Epithelial cell of proximal tubule (primary cell): ENCODE results near the gene BEND4. TPM values are rescaled to one million over a fixed set of nuclear protein-coding genes. Genes with fewer than 3 reads are reported as not detected.

Experiments used
- DNase-seq: peaks from one replicate; pipeline ENCODE4 v3.0.0-alpha.2; 2011; ENCODE audit warnings: low read depth
- H3K4me3 ChIP-seq: 2 replicates; pipeline ENCODE4 v1.5.1; 2011; ENCODE audit warnings: low read depth, mild to moderate bottlenecking, low read length
- total RNA-seq: library from RNA; depleted of rRNA; stranded (reverse); fragments of >200 nt; gene quantifications from 2 replicates; pipeline ENCODE4 v1.2.3, GENCODE V29; 2015
- TF ChIP-seq, protein P1 (sequence below): conservative IDR thresholded peaks from 2 replicates; pipeline ENCODE4 v1.5.1; 2012; ENCODE audit warnings: low read depth, mild to moderate bottlenecking, low read length

Gene BEND4
- total RNA-seq, 1 donor from 2014 or later, result 0.06 TPM

DNA sequence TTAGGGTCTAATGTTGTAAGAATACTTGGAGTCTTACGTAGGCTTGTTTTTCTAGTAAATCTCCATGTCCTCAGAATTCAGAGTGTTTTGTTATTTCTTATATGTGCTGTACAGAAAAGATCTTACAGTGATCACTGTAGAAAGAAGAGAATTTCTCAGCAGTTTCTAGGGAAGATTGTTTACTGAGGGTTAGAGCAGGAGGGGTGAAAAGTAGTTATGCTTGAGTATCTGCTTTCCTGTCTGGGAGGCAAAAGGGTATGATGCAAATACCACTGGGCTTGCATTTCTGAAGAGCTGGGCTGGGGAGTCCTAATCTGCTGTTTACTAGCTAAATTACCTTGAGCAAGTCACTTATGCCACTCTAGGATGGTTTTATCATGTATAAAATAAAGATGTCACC lies 78.2 kb downstream of the BEND4 start:
- no peak overlapping the region for H3K4me3 ChIP-seq
- DNase-seq, result no peak
- TF ChIP-seq, protein P1, sequence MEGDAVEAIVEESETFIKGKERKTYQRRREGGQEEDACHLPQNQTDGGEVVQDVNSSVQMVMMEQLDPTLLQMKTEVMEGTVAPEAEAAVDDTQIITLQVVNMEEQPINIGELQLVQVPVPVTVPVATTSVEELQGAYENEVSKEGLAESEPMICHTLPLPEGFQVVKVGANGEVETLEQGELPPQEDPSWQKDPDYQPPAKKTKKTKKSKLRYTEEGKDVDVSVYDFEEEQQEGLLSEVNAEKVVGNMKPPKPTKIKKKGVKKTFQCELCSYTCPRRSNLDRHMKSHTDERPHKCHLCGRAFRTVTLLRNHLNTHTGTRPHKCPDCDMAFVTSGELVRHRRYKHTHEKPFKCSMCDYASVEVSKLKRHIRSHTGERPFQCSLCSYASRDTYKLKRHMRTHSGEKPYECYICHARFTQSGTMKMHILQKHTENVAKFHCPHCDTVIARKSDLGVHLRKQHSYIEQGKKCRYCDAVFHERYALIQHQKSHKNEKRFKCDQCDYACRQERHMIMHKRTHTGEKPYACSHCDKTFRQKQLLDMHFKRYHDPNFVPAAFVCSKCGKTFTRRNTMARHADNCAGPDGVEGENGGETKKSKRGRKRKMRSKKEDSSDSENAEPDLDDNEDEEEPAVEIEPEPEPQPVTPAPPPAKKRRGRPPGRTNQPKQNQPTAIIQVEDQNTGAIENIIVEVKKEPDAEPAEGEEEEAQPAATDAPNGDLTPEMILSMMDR, result no peak

DNA sequence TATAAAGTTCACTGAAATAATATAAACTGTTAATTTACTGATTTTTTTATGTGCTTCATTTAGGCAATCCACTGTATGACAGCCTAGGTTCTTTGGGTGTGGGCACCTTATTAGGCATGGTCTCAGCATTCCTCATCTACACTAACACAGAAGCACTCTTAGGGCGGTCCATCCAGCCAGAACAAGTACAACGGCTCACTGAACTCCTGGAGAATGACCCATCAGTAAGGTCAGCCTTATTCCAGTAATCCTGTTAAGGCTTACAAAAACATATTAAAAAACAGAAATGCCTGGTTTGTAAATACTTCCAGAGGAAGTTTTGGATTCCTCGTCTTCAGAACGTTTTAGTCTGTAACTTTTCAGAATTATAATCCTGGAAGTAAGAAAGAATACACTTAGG lies 82.0 kb downstream of the BEND4 start:
- TF ChIP-seq, protein P1, result no peak
- peak; percentile 43 for DNase-seq
- no peak overlapping the region for H3K4me3 ChIP-seq

DNA sequence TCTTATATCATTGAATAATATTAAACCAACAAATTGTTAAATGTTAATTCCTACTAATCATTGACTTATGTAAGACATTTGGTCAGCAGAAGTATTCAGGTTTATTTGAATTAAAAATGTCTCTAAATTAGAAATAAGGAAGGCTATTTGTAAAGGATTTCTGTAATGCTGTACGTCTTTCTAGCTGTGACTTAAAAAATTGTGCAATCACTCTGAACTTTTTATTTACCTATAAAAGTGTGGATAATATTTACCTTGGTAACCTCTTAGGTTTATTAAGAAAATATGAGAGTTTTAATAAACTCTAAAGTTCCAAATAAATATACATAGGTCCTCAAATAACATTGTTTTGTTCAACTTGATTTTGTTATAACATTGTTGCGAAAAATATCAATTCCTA lies 85.2 kb downstream of the BEND4 start:
- TF ChIP-seq, protein P1, result no peak
- DNase-seq, result no peak
- H3K4me3 ChIP-seq, result no peak overlapping the region

DNA sequence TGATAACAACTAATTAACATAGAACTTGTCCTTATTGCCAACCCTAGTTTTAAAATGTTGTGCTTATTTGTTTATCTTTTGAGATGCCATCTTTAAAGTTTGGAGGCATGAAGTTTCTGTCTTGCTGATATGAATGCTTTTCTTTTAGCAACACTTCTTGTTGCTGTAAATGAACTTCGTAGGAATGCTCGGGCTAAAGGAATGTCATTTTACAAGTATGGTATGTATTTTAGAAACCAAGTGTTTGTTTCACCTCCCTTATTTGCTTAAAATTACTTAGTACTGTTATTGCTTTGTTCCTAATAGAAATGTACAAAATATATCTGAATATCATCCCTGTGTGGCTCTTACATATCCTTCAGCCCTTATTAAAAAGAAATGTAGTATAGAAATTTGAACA lies 86.1 kb downstream of the BEND4 start:
- TF ChIP-seq, protein P1, result no peak
- DNase-seq, result no peak
- no peak overlapping the region for H3K4me3 ChIP-seq

Other genes starting within 250 kb of the BEND4 start
- gene TMEM33, start 217.2 kb downstream of the BEND4 start, total RNA-seq, result 39.2 and 43.2 TPM in 2 replicates
- gene DCAF4L1, start 170.9 kb downstream of the BEND4 start, total RNA-seq, result 0.07 TPM in 1 of 2 replicates, not detected in the other
- gene SLC30A9, start 162.1 kb downstream of the BEND4 start, total RNA-seq, result 53.6 and 57.6 TPM in 2 replicates
- gene SHISA3, start 244.8 kb upstream of the BEND4 start, total RNA-seq, result 3.0 and 3.6 TPM in 2 replicates